Fibroblast of lung (primary cell): ENCODE results near the gene MGST2.

Experiments used
- EZH2 ChIP-seq: IDR thresholded peaks from 2 replicates; pipeline ENCODE4 v1.5.1; 2012; ENCODE audit warnings: low read length, control low read depth, mild to moderate bottlenecking; ENCODE audit errors: missing control alignments
- TF ChIP-seq, protein P1 (sequence below), 2 donors: IDR thresholded peaks in 1 of 2; conservative IDR thresholded peaks in 1 of 2; 1 replicate in 1 of 2; 2 replicates in 1 of 2; pipeline ENCODE4 v1.5.1; 2011 to 2012; ENCODE audit warnings: low read length in 2 of 2, control low read depth in 1 of 2, inconsistent platforms in 1 of 2, low read depth in 1 of 2, mild to moderate bottlenecking in 1 of 2

GRCh38 chr4:139617702-139618490 is 47.7 kb upstream of the MGST2 start:
- TF ChIP-seq, protein P1, sequence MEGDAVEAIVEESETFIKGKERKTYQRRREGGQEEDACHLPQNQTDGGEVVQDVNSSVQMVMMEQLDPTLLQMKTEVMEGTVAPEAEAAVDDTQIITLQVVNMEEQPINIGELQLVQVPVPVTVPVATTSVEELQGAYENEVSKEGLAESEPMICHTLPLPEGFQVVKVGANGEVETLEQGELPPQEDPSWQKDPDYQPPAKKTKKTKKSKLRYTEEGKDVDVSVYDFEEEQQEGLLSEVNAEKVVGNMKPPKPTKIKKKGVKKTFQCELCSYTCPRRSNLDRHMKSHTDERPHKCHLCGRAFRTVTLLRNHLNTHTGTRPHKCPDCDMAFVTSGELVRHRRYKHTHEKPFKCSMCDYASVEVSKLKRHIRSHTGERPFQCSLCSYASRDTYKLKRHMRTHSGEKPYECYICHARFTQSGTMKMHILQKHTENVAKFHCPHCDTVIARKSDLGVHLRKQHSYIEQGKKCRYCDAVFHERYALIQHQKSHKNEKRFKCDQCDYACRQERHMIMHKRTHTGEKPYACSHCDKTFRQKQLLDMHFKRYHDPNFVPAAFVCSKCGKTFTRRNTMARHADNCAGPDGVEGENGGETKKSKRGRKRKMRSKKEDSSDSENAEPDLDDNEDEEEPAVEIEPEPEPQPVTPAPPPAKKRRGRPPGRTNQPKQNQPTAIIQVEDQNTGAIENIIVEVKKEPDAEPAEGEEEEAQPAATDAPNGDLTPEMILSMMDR (conservative IDR thresholded peaks at IDR 0.05 in 1 of 2, IDR thresholded peaks at IDR 0.05 in 1 of 2; ENCODE audit: low read depth in 1 of 2, low read length in 2 of 2): peak; percentile 32 to 40
- no peak for TF ChIP-seq EZH2
